ENCODE results near the gene SLC7A10. TPM values are rescaled to one million over a fixed set of nuclear protein-coding genes. Genes with fewer than 3 reads are reported as not detected.

SLC7A10 gene
- total RNA-seq, 1 donor from 2014 or later, result 1.1 TPM

GRCh38 chr19:33271246-33272021 is 45.8 kb upstream of the SLC7A10 start:
- ATAC-seq, result no peak
- no peak for DNase-seq

GRCh38 chr19:33270769-33271168 is 45.1 kb upstream of the SLC7A10 start:
- ATAC-seq (no peak), DNase-seq (no peak)
- H3K27me3 ChIP-seq, result no peaks in the 10 kb centered on the region
- H3K4me1 ChIP-seq, result peaks cover 17% of the 10 kb centered on the region
- no peak for TF ChIP-seq CTCF (IDR thresholded peaks at IDR 0.05)
- intact Hi-C loops (cut with DNase I), result no loop called here
- no peak overlapping the region for H3K27ac ChIP-seq
- H3K9me3 ChIP-seq, result no peaks in the 10 kb centered on the region
- H3K36me3 ChIP-seq, result no peaks in the 10 kb centered on the region
- no peak overlapping the region for H3K4me3 ChIP-seq

More at GRCh38 chr19:33271246-33272021, 45.8 kb upstream of the SLC7A10 start:
- TF ChIP-seq CTCF (IDR thresholded peaks at IDR 0.05), result no peak
- Histone ChIP-seq H3K27ac (no peak overlapping the region), H3K9me3 (no peaks in the 10 kb centered on the region), H3K4me1 (peaks cover 18% of the 10 kb centered on the region), H3K4me3 (no peak overlapping the region), H3K27me3 (no peaks in the 10 kb centered on the region), H3K36me3 (no peaks in the 10 kb centered on the region)
- intact Hi-C loops (cut with DNase I), result no loop called here

- ATAC-seq, result no peak
Observed at GRCh38 chr19:33269016-33269415, 43.4 kb upstream of the SLC7A10 start.

GRCh38 chr19:33268162-33268991 is 42.7 kb upstream of the SLC7A10 start:
- ATAC-seq (peak; percentile 40), DNase-seq (no peak)
- no peak for TF ChIP-seq CTCF (IDR thresholded peaks at IDR 0.05)
- H3K27me3 ChIP-seq, result no peaks in the 10 kb centered on the region
- H3K36me3 ChIP-seq, result no peaks in the 10 kb centered on the region
- H3K9me3 ChIP-seq, result no peaks in the 10 kb centered on the region
- H3K4me1 ChIP-seq, result peaks cover 2% of the 10 kb centered on the region
- H3K27ac ChIP-seq, result no peak overlapping the region
- H3K4me3 ChIP-seq, result no peak overlapping the region
- intact Hi-C loops (cut with DNase I), result no loop called here

More at GRCh38 chr19:33269016-33269415, 43.4 kb upstream of the SLC7A10 start:
- Histone ChIP-seq H3K27me3 (no peaks in the 10 kb centered on the region), H3K4me3 (no peak overlapping the region), H3K36me3 (no peaks in the 10 kb centered on the region), H3K9me3 (no peaks in the 10 kb centered on the region), H3K4me1 (peaks cover 8% of the 10 kb centered on the region), H3K27ac (no peak overlapping the region)
- no peak for DNase-seq
- intact Hi-C loops (cut with DNase I), result no loop called here
- no peak for TF ChIP-seq CTCF (IDR thresholded peaks at IDR 0.05)

GRCh38 chr19:33267706-33268105 is 42.1 kb upstream of the SLC7A10 start:
- peak; percentile 48 for ATAC-seq
- intact Hi-C loops (cut with DNase I), result no loop called here
- H3K27me3 ChIP-seq, result no peaks in the 10 kb centered on the region
- H3K9me3 ChIP-seq, result no peaks in the 10 kb centered on the region
- DNase-seq, result no peak
- no peak for TF ChIP-seq CTCF (IDR thresholded peaks at IDR 0.05)
- no peaks in the 10 kb centered on the region for H3K4me1 ChIP-seq
- no peak overlapping the region for H3K4me3 ChIP-seq
- H3K27ac ChIP-seq, result no peak overlapping the region
- H3K36me3 ChIP-seq, result no peaks in the 10 kb centered on the region
